Endothelial cell of umbilical vein (primary cell): ENCODE results near the gene CDHR5. TPM values are rescaled to one million over a fixed set of nuclear protein-coding genes. Genes with fewer than 3 reads are reported as not detected.

Source experiments
- BruUV-seq: library from RNA; stranded (reverse); fragments of 400-500 nt; replicated peaks from 2 replicates; lab custom pipeline; 2021; lab: Mats Ljungman, UMichigan
- CTCF ChIA-PET: fragments of 300-600, 350-600 bp; sonication (Branson Sonifier 250); formaldehyde crosslinking; loops from one replicate; lab custom pipeline; 2021; ENCODE audit warnings: antibody characterized with exemption, inconsistent platforms; lab: Charles Lee
- POLR2A ChIA-PET: fragments of 300-600, 350-600 bp; sonication (Branson Sonifier 250); formaldehyde crosslinking; loops from one replicate; lab custom pipeline; 2021; ENCODE audit warnings: antibody characterized with exemption, inconsistent platforms; lab: Charles Lee
- DNase-seq: peaks from one replicate; pipeline ENCODE4 v3.0.0-alpha.2; 2011; ENCODE audit warnings: low read depth, low spot score
- FAIRE-seq: peaks from 2 replicates; lab custom pipeline; 2011; peaks lifted over from hg19 to GRCh38; lab: Jason Lieb, UNC
- H2AFZ ChIP-seq: 2 replicates; pipeline ENCODE4 v1.6.0; 2012; ENCODE audit warnings: low read depth, low read length, control low read depth, inconsistent platforms
- H3K27ac ChIP-seq: 2 replicates; pipeline ENCODE4 v1.5.1; 2011; ENCODE audit warnings: low read depth, mild to moderate bottlenecking, control low read depth, low read length, moderate library complexity; ENCODE audit not compliant: insufficient read depth
- H3K27me3 ChIP-seq, 2 experiments: 2 replicates each; pipeline versions ENCODE4 v1.6.0 to v1.6.1; 2011; ENCODE audit warnings: low read length in 2 of 2, mixed read lengths in 1 of 2; ENCODE audit not compliant: control insufficient read depth in 2 of 2, insufficient read depth in 2 of 2
- H3K36me3 ChIP-seq, 2 experiments: 2 replicates in 1 of 2; 3 replicates in 1 of 2; pipeline ENCODE4 v1.5.1; 2011; ENCODE audit warnings: low read length in 2 of 2, mild to moderate bottlenecking in 1 of 2, moderate library complexity in 1 of 2; ENCODE audit not compliant: control insufficient read depth in 2 of 2, insufficient read depth in 2 of 2; ENCODE audit errors: extremely low read depth in 1 of 2
- H3K4me1 ChIP-seq: 3 replicates; pipeline ENCODE4 v1.5.1; 2011; ENCODE audit warnings: mild to moderate bottlenecking, low read length; ENCODE audit not compliant: control insufficient read depth, insufficient read depth; ENCODE audit errors: extremely low read depth
- H3K4me2 ChIP-seq: 2 replicates; pipeline ENCODE4 v1.6.1; 2011; ENCODE audit warnings: low read length, control low read depth, mixed read lengths; ENCODE audit not compliant: insufficient read depth
- H3K4me3 ChIP-seq, 3 experiments: fragments of 200-600 bp in 1 of 3; sonication (generic), shearing (Covaris generic) in 1 of 3; replicated peaks in 1 of 3; 2 replicates each; pipeline ENCODE4 v1.5.1; 2011 to 2016; ENCODE audit warnings: control low read depth in 3 of 3, low read length in 3 of 3, mild to moderate bottlenecking in 2 of 3, inconsistent platforms in 1 of 3, low read depth in 1 of 3, moderate library complexity in 1 of 3; ENCODE audit not compliant: insufficient read depth in 1 of 3
- H3K79me2 ChIP-seq: 2 replicates; pipeline ENCODE4 v1.6.0; 2012; ENCODE audit warnings: low read length, inconsistent platforms; ENCODE audit not compliant: control insufficient read depth, insufficient read depth
- H3K9ac ChIP-seq: replicated peaks from 2 replicates; pipeline ENCODE3; 2011; ENCODE audit warnings: low read length, control low read depth; ENCODE audit not compliant: insufficient read depth; ENCODE audit errors: extremely low read depth
- H3K9me1 ChIP-seq: replicated peaks from 3 replicates; pipeline ENCODE4 v1.6.0; 2011; ENCODE audit warnings: mild to moderate bottlenecking, low read length; ENCODE audit not compliant: control insufficient read depth, insufficient read depth; ENCODE audit errors: extremely low read depth
- H3K9me3 ChIP-seq: replicated peaks from 2 replicates; pipeline ENCODE4 v1.5.1; 2012; ENCODE audit warnings: low read length, inconsistent platforms; ENCODE audit not compliant: control insufficient read depth, insufficient read depth
- H4K20me1 ChIP-seq: replicated peaks from 2 replicates; pipeline ENCODE3; 2011; ENCODE audit warnings: mild to moderate bottlenecking, low read length; ENCODE audit not compliant: control insufficient read depth, insufficient read depth; ENCODE audit errors: extremely low read depth
- CTCF ChIP-seq, 2 donors: IDR thresholded peaks; 1 replicate in 1 of 2; 2 replicates in 1 of 2; pipeline ENCODE4 v1.5.1; 2011; ENCODE audit warnings: low read length in 2 of 2, mild to moderate bottlenecking in 2 of 2, moderate library complexity in 2 of 2, control low read depth in 1 of 2, inconsistent platforms in 1 of 2, low read depth in 1 of 2; ENCODE audit not compliant: insufficient read depth in 1 of 2; ENCODE audit errors: extremely low read depth in 1 of 2
- FOS ChIP-seq: IDR thresholded peaks from 2 replicates; pipeline ENCODE4 v1.6.1; 2011; ENCODE audit warnings: mild to moderate bottlenecking, low read length, moderate library complexity, borderline replicate concordance; ENCODE audit not compliant: insufficient read depth
- GATA2 ChIP-seq: IDR thresholded peaks from 2 replicates; pipeline ENCODE4 v1.7.0; 2011; ENCODE audit warnings: low read depth, mild to moderate bottlenecking, moderate library complexity, mixed read lengths, low read length; ENCODE audit not compliant: insufficient read length, insufficient read depth
- JUN ChIP-seq: IDR thresholded peaks from 2 replicates; pipeline ENCODE4 v1.6.1; 2011; ENCODE audit warnings: borderline replicate concordance, low read depth; ENCODE audit not compliant: insufficient read length, insufficient read depth
- MYC ChIP-seq: IDR thresholded peaks from one replicate; pipeline ENCODE4 v1.6.1; 2011; ENCODE audit warnings: mild to moderate bottlenecking, low read depth, low read length
- POLR2A ChIP-seq: IDR thresholded peaks from 2 replicates; pipeline ENCODE4 v1.6.1; 2012; ENCODE audit warnings: low read depth, mild to moderate bottlenecking, control low read depth, low read length
- POLR2AphosphoS5 ChIP-seq: IDR thresholded peaks from 2 replicates; pipeline ENCODE4 v1.6.1; 2012; ENCODE audit warnings: low read depth, mild to moderate bottlenecking, control low read depth, low read length, moderate library complexity; ENCODE audit not compliant: insufficient read depth
- dilution Hi-C: fragments of 300-500 bp; cut with MboI; formaldehyde crosslinking; loops from one replicate; pipeline ENCODE4 v1.15.0; 2019; ENCODE audit warnings: low sequenced_read_pairs; ENCODE audit not compliant: extremely low pct_ligation_motif_present
- intact Hi-C: fragments of 100-400 bp; cut with micrococcal nuclease; formaldehyde crosslinking; loops from one replicate; pipeline ENCODE4 v1.10.0; 2022
- polyA plus RNA-seq, 4 experiments: library from polyadenylated mRNA; depleted of rRNA in 3 of 4; stranded (reverse) in 3 of 4; unstranded in 1 of 4; fragments of >200 nt; gene quantifications; 2 replicates each; pipeline versions ENCODE4 v1.2.1 to v1.2.3, GENCODE V29; 2011 to 2012; ENCODE audit warnings: missing spikeins in 1 of 4
- total RNA-seq: library from RNA; stranded (reverse); gene quantifications from 2 replicates; pipeline ENCODE4 v1.2.3, GENCODE V29; 2021
- TF ChIP-seq, protein P1 (sequence below): IDR thresholded peaks from 2 replicates; pipeline ENCODE4 v1.6.1; 2011; ENCODE audit not compliant: insufficient read depth, insufficient read length

The CDHR5 gene
- total and polyA plus RNA-seq, 2 donors (not counting 3 experiments of a cell fraction or from before 2014, with no cell fraction given), result not detected

DNA sequence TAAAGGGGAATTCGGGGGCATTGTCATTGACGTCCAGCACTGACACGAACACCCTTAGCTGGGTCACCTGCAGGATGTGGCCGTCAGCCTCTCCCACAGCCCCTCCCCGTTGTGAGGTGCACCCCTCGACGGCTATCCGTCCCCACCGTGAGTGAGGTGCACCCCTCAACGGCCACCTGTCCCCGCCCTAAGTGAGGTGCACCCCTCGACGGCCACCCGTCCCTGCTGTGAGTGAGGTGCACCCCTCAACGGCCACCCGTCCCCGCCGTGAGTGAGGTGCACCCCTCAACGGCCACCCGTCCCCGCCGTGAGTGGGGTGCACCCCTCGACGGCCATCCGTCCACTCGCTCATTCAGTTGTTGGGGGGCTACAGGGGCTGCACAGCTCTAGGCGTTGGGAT lies 2.9 kb downstream of the CDHR5 start:
- H3K27me3 ChIP-seq, result peaks cover 2 to 12% of the 10 kb centered on the region in 2 experiments
- BruUV-seq, result no TSS peak
- no peak overlapping the region for H3K4me3 ChIP-seq
- no peaks in the 10 kb centered on the region for H3K79me2 ChIP-seq
- H2AFZ ChIP-seq, result no peak overlapping the region
- ChIA-PET POLR2A (no interaction called here), CTCF (no interaction called here)
- H3K4me1 ChIP-seq, result no peaks in the 10 kb centered on the region
- H3K36me3 ChIP-seq, result no peaks in the 10 kb centered on the region
- no peaks in the 10 kb centered on the region for H4K20me1 ChIP-seq
- DNase-seq (no peak), FAIRE-seq (no peak)
- H3K9me1 ChIP-seq, result no peaks in the 10 kb centered on the region
- no peak overlapping the region for H3K4me2 ChIP-seq
- no peaks in the 10 kb centered on the region for H3K9me3 ChIP-seq
- intact Hi-C loops (no loop called here), dilution Hi-C loops (no loop called here)
- TF ChIP-seq FOS (no peak), JUN (no peak), POLR2A (no peak), POLR2AphosphoS5 (no peak), GATA2 (no peak), CTCF (IDR thresholded peaks at IDR 0.05; ENCODE audit: extremely low read depth in 1 of 2, insufficient read depth in 1 of 2, low read depth in 1 of 2, low read length in 2 of 2) (no peak), MYC (no peak)
- TF ChIP-seq, protein P1, sequence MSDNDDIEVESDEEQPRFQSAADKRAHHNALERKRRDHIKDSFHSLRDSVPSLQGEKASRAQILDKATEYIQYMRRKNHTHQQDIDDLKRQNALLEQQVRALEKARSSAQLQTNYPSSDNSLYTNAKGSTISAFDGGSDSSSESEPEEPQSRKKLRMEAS, result no peak
- H3K27ac ChIP-seq, result no peak overlapping the region
- no peak overlapping the region for H3K9ac ChIP-seq
